DND-41 (cell line): ENCODE data around the gene BAIAP2L2.

Experiments
- CTCF ChIP-seq: IDR thresholded peaks from 2 replicates; pipeline ENCODE4 v1.5.1; 2012; ENCODE audit warnings: borderline replicate concordance, low read length, moderate library complexity, mild to moderate bottlenecking; ENCODE audit not compliant: poor library complexity, severe bottlenecking; ENCODE audit errors: extremely low read depth
- EZH2 ChIP-seq: IDR thresholded peaks from 3 replicates; pipeline ENCODE4 v1.6.1; 2012; ENCODE audit warnings: borderline replicate concordance, low read depth, mild to moderate bottlenecking, moderate library complexity, low read length, inconsistent platforms; ENCODE audit not compliant: severe bottlenecking

DNA sequence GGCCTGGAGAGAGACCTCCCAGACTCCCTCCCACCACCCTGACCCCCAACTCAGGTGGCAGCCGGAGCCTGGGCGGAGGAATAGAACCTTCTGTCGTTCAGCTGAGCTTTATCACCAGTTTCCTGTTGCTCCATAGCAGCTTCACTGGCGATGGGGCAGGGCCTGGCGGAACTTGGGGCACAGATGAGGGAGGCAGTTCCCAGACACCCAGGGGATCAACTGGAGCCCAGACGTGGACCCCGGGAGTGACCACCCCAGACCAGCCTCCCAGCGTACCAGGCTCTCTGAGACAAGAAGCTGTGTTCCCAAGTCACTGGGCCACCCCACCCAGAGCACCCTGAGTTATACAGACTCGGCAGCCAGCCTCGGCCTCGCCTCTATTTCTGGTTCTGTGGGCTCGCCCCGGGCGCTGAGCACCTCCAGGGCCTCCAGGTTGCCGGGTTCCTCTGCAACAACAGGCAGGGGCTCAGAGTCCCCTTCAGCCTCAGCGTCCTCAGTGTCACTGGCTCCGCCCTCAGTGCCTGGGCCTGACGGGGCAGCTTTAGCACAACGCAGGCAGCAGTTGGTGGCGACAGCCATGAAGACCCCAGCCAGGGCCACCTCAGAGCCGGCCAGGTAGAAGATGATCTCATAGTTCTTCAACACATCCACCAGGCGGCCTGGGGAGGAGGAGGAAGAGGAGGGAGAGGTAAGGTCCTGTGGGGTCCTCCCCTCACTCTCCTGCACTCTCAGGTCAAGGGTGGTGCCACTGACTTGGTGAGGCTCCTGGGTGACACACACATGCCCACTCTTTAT, 32.2 kb downstream of the BAIAP2L2 start:
- TF ChIP-seq CTCF, result no peak
- no peak for TF ChIP-seq EZH2
